ENCODE measurements around the gene NOVA2.
"Not testable (repeated sequence)": the region's sequence is repeated elsewhere in the genome, so short reads cannot be mapped to it uniquely, and the experiment has no call there.

Gene NOVA2

GRCh38 chr19:45901912-45902650 is 71.6 kb downstream of the NOVA2 start, which contains the start of gene MYPOP:
Gene MYPOP, minus strand, starts transcription at chr19:45902613. Its CDS starts 840 bp downstream, at chr19:45901773.
- FAIRE-seq (no peak), DNase-seq (ENCODE audit: insufficient read length, low spot score) (no peak)
- TF ChIP-seq CTCF (IDR thresholded peaks at IDR 0.05; ENCODE audit: insufficient read depth, missing control alignments) = no peak

GRCh38 chr19:45901432-45901911 is 72.2 kb downstream of the NOVA2 start:
- no peak for FAIRE-seq
- no peak for DNase-seq (ENCODE audit: insufficient read length, low spot score)

DNA sequence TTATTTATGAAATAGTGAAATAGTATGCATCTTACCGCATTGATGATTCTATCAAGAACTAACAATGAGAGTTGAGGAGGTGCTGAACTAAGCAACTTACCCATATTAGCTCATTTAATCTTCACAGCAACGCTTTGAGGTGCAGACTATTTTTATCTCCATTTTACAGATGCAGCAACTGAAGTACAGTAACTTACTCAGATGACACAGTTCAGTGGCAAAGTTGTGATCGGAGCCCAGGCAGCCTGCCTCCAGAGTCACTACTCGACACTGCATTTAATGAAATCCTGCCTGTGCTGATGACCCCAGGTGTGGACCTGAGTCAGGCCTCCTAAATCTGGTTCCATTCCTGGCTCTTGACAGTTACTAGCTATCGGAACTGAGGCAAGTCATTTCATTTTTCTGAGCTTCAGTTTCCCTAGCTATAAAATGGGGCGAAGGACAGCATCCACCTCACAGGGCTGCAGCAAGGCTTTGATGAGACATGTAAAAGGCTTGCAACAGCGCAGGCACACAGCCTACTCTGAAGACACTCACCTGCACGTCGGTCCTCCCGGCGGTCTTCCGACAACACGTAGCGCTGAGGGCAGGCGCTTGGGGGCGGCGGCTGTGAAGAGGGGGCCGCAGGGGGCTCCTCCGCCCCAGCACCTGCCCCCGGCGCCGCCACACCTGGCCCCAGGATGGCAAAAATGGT is 72.8 kb downstream of the NOVA2 start:
- no peak for FAIRE-seq
- no peak for TF ChIP-seq CTCF (IDR thresholded peaks at IDR 0.05; ENCODE audit: insufficient read depth, missing control alignments)
- DNase-seq (ENCODE audit: insufficient read length, low spot score) = no peak

More at GRCh38 chr19:45901432-45901911, 72.2 kb downstream of the NOVA2 start:
- no peak for TF ChIP-seq CTCF (IDR thresholded peaks at IDR 0.05; ENCODE audit: insufficient read depth, missing control alignments)

- no peak for FAIRE-seq
- TF ChIP-seq CTCF (IDR thresholded peaks at IDR 0.05; ENCODE audit: insufficient read depth, missing control alignments) = no peak
- DNase-seq (ENCODE audit: insufficient read length, low spot score) = no peak
These were observed 73.6 kb downstream of the NOVA2 start for GRCh38 chr19:45899919-45900589.

DNA sequence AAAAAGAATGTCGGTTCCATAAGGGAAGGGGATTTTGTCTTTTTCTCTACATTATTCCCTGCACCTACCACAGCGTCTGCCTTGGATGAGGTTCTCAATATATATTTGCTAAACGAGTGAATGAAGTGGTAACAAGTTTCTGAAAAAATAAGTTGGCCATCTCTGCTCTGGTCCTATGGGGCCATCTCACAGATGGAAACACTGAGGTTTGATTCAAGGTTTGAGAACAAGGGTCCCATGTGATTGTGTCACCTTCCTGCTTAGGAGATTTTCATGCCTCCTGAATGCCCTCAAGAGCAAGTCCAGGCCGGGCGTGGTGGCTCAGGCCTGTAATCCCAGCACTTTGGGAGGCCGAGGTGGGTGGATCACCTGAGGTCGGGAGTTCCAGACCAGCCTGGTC is 74.4 kb downstream of the NOVA2 start:
- DNase-seq (ENCODE audit: insufficient read length, low spot score) = no peak
- no peak for TF ChIP-seq CTCF (IDR thresholded peaks at IDR 0.05; ENCODE audit: insufficient read depth, missing control alignments)
- no peak for FAIRE-seq

DNA sequence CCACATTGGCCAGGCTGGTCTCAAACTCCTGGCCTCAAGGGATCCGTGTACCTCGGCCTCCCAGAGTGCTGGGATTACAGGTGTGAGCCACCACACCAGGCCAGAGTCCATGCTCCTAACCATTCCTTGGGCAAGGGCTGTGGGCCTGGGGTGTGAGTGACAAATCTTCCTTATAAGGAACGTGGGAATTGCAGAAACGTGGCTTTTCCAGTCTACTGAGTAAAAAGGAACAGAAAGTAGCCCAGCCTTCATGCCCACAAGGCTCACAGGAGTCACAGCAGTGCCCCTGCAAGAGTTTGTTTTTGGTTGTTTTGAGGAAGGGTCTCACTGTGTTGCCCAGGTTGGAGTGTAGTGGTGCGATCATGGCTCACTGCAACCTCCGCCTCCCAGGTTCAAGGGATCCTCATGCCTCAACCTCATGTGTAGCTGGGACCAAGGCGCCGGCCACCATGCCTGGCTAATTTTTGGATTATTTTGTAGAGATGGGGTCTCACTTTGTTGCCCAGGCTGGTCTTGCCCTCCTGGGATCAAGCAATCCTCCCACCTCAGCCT is 76.3 kb downstream of the NOVA2 start:
- no peak for DNase-seq (ENCODE audit: insufficient read length, low spot score)
- TF ChIP-seq CTCF (IDR thresholded peaks at IDR 0.05; ENCODE audit: insufficient read depth, missing control alignments) = no peak
- FAIRE-seq = no peak

DNA sequence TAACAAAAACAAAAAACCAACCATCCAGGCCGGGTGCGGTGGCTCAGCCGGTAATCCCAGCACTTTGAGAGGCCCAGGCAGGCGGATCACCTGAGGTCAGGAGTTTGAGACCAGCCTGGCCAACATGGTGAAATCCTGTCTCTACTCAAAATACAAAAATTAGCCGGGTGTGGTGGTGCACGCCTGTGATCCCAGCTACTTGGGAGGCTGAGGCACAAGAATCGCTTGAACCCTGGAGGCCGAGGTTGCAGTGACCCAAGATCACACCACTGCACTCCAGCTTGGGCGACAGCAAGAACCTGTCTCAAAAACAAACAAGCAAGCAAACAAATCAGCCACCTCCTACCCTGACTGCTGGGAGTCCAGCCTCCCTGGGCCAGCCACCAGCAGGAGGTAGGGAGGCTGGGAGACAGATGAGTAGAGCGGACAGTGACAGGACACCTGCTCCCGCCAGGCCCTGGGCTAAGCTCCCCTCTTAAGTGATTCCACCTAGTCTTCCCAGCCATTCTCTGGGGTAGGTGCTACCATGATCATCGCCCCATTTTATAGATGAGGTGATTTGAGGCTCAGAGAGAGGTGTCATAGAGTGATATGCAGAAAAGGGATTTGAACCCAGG is 77.6 kb downstream of the NOVA2 start:
- DNase-seq (ENCODE audit: insufficient read length, low spot score); FAIRE-seq: not testable (repeated sequence)

Measured in D721Med (cell line).